Parathyroid adenoma (tissue), 2 donors: Measurements from ENCODE around the gene PLXNA2.

Experiments
- H2AFZ ChIP-seq: fragments of 300-600 bp; sonication (generic); one replicate; pipeline ENCODE4 v1.7.0; 2017; ENCODE audit warnings: antibody characterized with exemption, mild to moderate bottlenecking
- H3K27ac ChIP-seq: fragments of 300-600 bp; sonication (generic); one replicate; pipeline ENCODE4 v1.7.0; 2017
- H3K27me3 ChIP-seq: fragments of 300-600 bp; sonication (generic); one replicate; pipeline ENCODE4 v1.7.0; 2017; ENCODE audit warnings: low read length; ENCODE audit not compliant: control insufficient read depth, insufficient read depth
- H3K36me3 ChIP-seq: fragments of 300-600 bp; sonication (generic); one replicate; pipeline ENCODE4 v1.7.0; 2017; ENCODE audit warnings: low read length; ENCODE audit not compliant: control insufficient read depth, insufficient read depth
- H3K4me1 ChIP-seq: fragments of 300-600 bp; sonication (generic); one replicate; pipeline ENCODE4 v1.7.0; 2017; ENCODE audit warnings: control low read depth
- H3K4me2 ChIP-seq: fragments of 300-600 bp; sonication (generic); one replicate; pipeline ENCODE4 v1.7.0; 2017; ENCODE audit warnings: low read length
- H3K4me3 ChIP-seq: fragments of 300-600 bp; sonication (generic); one replicate; pipeline ENCODE4 v1.7.0; 2017; ENCODE audit warnings: low read depth, low read length
- H3K79me2 ChIP-seq: fragments of 300-600 bp; sonication (generic); one replicate; pipeline ENCODE4 v1.7.0; 2017; ENCODE audit warnings: control low read depth
- H3K9ac ChIP-seq: fragments of 300-600 bp; sonication (generic); one replicate; pipeline ENCODE4 v1.7.0; 2017; ENCODE audit warnings: mild to moderate bottlenecking
- H3K9me3 ChIP-seq: fragments of 300-600 bp; sonication (generic); one replicate; pipeline ENCODE4 v1.7.0; 2017; ENCODE audit warnings: low read length; ENCODE audit not compliant: control insufficient read depth
- TF ChIP-seq, protein P1 (sequence below): fragments of 300-600 bp; sonication (generic); IDR thresholded peaks from one replicate; pipeline ENCODE4 v1.7.0; 2017; ENCODE audit warnings: antibody characterized with exemption, mild to moderate bottlenecking
- donor health status: primary hyperparathyroidism.

PLXNA2 gene

DNA sequence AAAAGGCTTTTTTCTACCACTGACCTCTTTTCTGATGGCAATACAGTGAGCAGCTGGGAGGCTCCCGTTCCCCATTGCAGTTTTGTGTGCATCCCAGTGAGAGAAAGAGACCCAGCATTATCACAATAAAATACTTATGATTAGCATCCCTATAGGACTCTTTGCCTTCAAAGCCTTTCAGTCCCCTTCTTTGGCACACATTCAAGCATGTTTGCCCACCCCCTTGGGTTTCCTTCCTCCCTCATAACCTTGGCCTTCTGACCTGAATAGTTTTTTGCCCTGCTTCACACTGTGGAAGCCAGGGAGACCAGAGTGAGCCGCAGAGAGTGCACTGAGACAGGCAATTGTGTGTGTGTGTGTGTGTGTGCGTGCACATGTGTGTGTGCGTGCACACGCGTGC lies 13.2 kb upstream of the PLXNA2 start:
- TF ChIP-seq, protein P1, sequence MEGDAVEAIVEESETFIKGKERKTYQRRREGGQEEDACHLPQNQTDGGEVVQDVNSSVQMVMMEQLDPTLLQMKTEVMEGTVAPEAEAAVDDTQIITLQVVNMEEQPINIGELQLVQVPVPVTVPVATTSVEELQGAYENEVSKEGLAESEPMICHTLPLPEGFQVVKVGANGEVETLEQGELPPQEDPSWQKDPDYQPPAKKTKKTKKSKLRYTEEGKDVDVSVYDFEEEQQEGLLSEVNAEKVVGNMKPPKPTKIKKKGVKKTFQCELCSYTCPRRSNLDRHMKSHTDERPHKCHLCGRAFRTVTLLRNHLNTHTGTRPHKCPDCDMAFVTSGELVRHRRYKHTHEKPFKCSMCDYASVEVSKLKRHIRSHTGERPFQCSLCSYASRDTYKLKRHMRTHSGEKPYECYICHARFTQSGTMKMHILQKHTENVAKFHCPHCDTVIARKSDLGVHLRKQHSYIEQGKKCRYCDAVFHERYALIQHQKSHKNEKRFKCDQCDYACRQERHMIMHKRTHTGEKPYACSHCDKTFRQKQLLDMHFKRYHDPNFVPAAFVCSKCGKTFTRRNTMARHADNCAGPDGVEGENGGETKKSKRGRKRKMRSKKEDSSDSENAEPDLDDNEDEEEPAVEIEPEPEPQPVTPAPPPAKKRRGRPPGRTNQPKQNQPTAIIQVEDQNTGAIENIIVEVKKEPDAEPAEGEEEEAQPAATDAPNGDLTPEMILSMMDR = no peak
- Histone ChIP-seq H3K27me3 (no peaks in the 10 kb centered on the region), H3K27ac (no peak overlapping the region), H3K9ac (no peak overlapping the region), H3K4me3 (no peak overlapping the region), H3K36me3 (no peaks in the 10 kb centered on the region), H3K79me2 (no peaks in the 10 kb centered on the region), H3K4me1 (no peaks in the 10 kb centered on the region), H3K4me2 (no peak overlapping the region), H3K9me3 (no peaks in the 10 kb centered on the region), H2AFZ (no peak overlapping the region)

DNA sequence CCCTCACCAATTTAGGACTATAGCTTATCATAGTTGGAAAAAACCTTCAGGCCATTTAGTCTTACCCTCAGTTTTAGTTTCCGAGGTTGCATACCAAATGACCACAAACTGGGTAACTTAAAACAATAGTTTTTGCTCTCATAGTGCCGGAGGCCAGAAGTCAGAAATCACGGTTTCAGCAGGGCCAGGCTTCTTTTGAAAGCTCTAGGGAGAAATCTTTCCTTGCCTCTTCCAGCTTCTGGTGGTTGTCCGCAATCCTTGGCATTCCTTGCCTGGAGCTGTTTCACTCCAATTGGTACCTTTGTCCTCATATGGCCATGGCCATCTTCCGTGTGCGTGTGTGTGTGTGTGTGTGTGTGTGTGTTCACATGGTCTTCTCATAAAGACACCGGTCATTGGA lies 12.4 kb upstream of the PLXNA2 start:
- Histone ChIP-seq H3K4me3 (no peak overlapping the region), H3K27ac (no peak overlapping the region)

DNA sequence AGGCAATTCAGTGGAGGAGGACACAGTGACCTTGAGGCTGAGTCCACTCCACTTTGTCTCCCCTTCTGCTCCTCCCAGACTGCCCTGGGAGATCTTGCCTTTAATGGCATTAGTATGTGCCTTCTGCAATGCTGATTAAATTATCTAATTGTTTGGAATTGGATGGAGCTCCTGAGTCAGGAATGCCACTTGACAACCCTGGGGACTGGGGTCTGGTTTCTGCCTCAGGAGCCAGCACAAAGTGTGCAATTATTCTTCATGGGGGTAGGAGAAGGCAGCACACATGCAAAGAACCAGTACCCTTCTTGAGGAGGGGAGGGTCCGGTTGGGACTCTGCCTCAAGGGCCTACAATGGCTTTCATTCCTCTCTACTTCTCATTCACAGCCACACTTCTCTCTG lies 11.9 kb upstream of the PLXNA2 start:
- no peak overlapping the region for H3K9ac ChIP-seq
- H2AFZ ChIP-seq = no peak overlapping the region
- H3K4me2 ChIP-seq = no peak overlapping the region
- H3K9me3 ChIP-seq = no peaks in the 10 kb centered on the region
- H3K4me3 ChIP-seq = no peak overlapping the region
- no peaks in the 10 kb centered on the region for H3K79me2 ChIP-seq
- TF ChIP-seq, protein P1 = no peak
- no peak overlapping the region for H3K27ac ChIP-seq
- H3K4me1 ChIP-seq = no peaks in the 10 kb centered on the region
- H3K27me3 ChIP-seq = no peaks in the 10 kb centered on the region
- no peaks in the 10 kb centered on the region for H3K36me3 ChIP-seq

More for the DNA sequence above, 12.4 kb upstream of the PLXNA2 start:
- H3K36me3 ChIP-seq = no peaks in the 10 kb centered on the region
- H3K9ac ChIP-seq = no peak overlapping the region
- no peak overlapping the region for H2AFZ ChIP-seq
- TF ChIP-seq, protein P1 = no peak
- H3K9me3 ChIP-seq = no peaks in the 10 kb centered on the region
- no peaks in the 10 kb centered on the region for H3K79me2 ChIP-seq
- no peak overlapping the region for H3K4me2 ChIP-seq
- no peaks in the 10 kb centered on the region for H3K4me1 ChIP-seq
- H3K27me3 ChIP-seq = no peaks in the 10 kb centered on the region

DNA sequence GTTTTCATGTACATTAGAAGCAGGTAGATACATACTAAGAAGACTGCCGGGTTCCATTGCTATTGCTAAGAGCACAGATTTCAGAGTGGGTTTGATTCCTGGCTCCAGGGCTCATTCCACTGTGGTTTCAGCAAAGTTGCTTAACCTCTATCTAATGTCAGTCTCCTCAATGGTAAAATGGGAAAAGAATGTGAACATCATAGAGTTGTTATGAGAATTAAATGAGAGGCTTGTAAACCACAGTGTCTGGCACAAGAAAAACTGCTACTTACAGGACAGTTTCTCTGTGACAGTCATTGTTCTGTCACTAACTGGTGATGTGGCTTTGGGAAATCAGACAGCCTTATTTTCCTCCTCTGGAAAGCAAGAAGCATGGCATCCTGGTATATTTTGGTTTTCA lies 10.7 kb upstream of the PLXNA2 start:
- H3K27me3 ChIP-seq = no peaks in the 10 kb centered on the region
- H2AFZ ChIP-seq = no peak overlapping the region
- H3K27ac ChIP-seq = no peak overlapping the region
- no peak overlapping the region for H3K4me3 ChIP-seq
- H3K9ac ChIP-seq = no peak overlapping the region
- no peaks in the 10 kb centered on the region for H3K9me3 ChIP-seq
- no peaks in the 10 kb centered on the region for H3K36me3 ChIP-seq
- no peak overlapping the region for H3K4me2 ChIP-seq
- TF ChIP-seq, protein P1 = no peak
- no peaks in the 10 kb centered on the region for H3K79me2 ChIP-seq
- no peaks in the 10 kb centered on the region for H3K4me1 ChIP-seq

DNA sequence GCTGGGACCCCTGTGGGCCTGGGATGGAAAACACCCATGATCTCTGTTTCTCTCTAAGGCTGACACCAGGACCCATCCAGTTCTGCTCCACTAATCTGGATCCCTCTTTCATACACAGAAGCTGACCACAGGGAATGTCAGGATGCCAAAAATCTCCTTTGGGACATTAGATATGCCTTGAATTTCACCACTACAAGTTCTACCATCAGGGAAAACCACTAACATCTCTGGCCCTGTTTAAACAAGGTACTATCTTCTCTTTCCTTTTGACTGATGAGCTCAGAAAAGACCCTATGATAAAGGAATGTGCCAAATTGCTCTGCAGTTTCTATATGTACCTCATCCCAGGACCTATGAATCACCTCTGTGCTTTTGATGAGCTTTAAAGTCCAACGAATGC lies 10.2 kb upstream of the PLXNA2 start:
- H3K36me3 ChIP-seq = no peaks in the 10 kb centered on the region
- no peaks in the 10 kb centered on the region for H3K27me3 ChIP-seq
- H3K27ac ChIP-seq = no peak overlapping the region
- H3K9me3 ChIP-seq = no peaks in the 10 kb centered on the region
- H2AFZ ChIP-seq = no peak overlapping the region
- H3K9ac ChIP-seq = no peak overlapping the region
- H3K4me2 ChIP-seq = no peak overlapping the region
- TF ChIP-seq, protein P1 = no peak
- H3K4me3 ChIP-seq = no peak overlapping the region
- no peaks in the 10 kb centered on the region for H3K4me1 ChIP-seq
- no peaks in the 10 kb centered on the region for H3K79me2 ChIP-seq
